Activated CD4-positive, alpha-beta T cell treated with anti-CD3 and anti-CD28 coated beads, Interleukin-10, Interleukin-2, amounts not matched to agents 100 ng/mL and 50 ng/mL, durations not matched to agents 16 hours and 8 hours (primary cell): Measurements from ENCODE around the gene CDK14.
A peak's percentile ranks its signal among the peaks of the same experiment; 100 is the strongest.

Source experiments
- DNase-seq: peaks from one replicate; pipeline ENCODE4 v3.0.0-alpha.2; 2020

Gene CDK14

GRCh38 chr7:90688810-90689209 lies 92.7 kb downstream of the CDK14 start:
- DNase-seq, result no peak

- no peak for DNase-seq
Measured at GRCh38 chr7:90689260-90689659, 93.1 kb downstream of the CDK14 start.

GRCh38 chr7:90690159-90690858 lies 94.2 kb downstream of the CDK14 start:
- no peak for DNase-seq

GRCh38 chr7:90692396-90692795 lies 96.3 kb downstream of the CDK14 start:
- DNase-seq, result no peak

GRCh38 chr7:90692947-90693346 lies 96.8 kb downstream of the CDK14 start:
- no peak for DNase-seq

- no peak for DNase-seq
Measured at GRCh38 chr7:90693939-90694338, 97.8 kb downstream of the CDK14 start.

GRCh38 chr7:90698616-90699015 lies 102.5 kb downstream of the CDK14 start:
- DNase-seq, result no peak

GRCh38 chr7:90701021-90701420 lies 104.9 kb downstream of the CDK14 start:
- DNase-seq, result no peak

GRCh38 chr7:90701771-90702170 lies 105.7 kb downstream of the CDK14 start:
- DNase-seq, result no peak

- DNase-seq, result no peak
Measured at GRCh38 chr7:90705391-90706071, 109.4 kb downstream of the CDK14 start.

GRCh38 chr7:90706072-90706716 lies 110.1 kb downstream of the CDK14 start:
- DNase-seq, result no peak

- peak; percentile 41 for DNase-seq
Measured at GRCh38 chr7:90708841-90709317, 112.8 kb downstream of the CDK14 start.

- DNase-seq, result no peak
Measured at GRCh38 chr7:90709501-90710465, 113.7 kb downstream of the CDK14 start.

- DNase-seq, result no peak
Measured at GRCh38 chr7:90710466-90710850, 114.3 kb downstream of the CDK14 start.

GRCh38 chr7:90713628-90714027 lies 117.5 kb downstream of the CDK14 start:
- DNase-seq, result no peak

GRCh38 chr7:90715067-90715466 lies 118.9 kb downstream of the CDK14 start:
- DNase-seq, result no peak

- no peak for DNase-seq
Measured at GRCh38 chr7:90717296-90718060, 121.4 kb downstream of the CDK14 start.

GRCh38 chr7:90719155-90719554 lies 123.0 kb downstream of the CDK14 start:
- no peak for DNase-seq

GRCh38 chr7:90720984-90721760 lies 125.1 kb downstream of the CDK14 start:
- no peak for DNase-seq

GRCh38 chr7:90721869-90722431 lies 125.8 kb downstream of the CDK14 start:
- DNase-seq, result no peak

GRCh38 chr7:90723233-90723632 lies 127.1 kb downstream of the CDK14 start:
- no peak for DNase-seq
